Islet precursor cell (in vitro differentiated cells): ENCODE results near the gene COL4A4.

Source experiments
- DNase-seq: peaks from one replicate; pipeline ENCODE4 v3.0.0-alpha.2; 2018

COL4A4 gene

GRCh38 chr2:227160164-227160563 lies 3.8 kb downstream of the COL4A4 start:
- DNase-seq, result no peak

DNA sequence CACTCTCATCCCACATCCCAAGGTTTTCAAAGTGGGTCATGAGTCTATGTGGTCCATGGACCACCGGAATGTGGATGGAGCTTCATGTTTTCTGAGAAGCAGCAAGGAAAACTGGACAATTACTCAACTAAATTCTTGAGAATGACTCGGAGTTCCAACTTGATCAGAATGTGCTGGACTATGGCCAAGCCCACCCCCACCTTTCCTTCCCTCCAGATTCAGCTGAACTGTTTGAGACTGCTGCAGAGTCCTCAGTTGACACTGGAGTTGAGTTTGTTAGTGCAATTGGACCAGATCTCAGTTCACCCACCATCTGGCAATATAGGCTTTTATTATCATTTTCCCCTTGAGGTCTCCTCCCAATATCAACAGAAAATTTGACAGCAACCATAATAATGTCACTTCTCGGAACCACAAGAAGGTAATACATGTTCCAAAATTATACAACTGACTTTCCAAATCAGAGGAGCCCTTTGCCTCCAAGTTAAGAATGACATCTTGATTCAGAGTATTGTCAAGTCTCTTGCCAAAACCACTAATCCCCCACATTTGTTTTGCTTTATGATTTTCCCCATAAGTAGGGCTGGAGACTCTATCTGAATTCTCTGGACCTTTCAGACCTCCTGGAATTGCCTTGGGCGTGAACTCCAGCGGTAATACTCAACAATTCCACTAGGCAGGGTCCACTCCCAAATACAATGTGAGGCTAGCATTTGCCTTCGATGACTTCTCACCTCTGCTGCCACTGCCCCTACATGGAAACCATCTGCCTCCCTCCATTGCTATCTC lies 8.8 kb downstream of the COL4A4 start:
- no peak for DNase-seq

GRCh38 chr2:227153758-227154486 lies 10.1 kb downstream of the COL4A4 start:
- no peak for DNase-seq

DNA sequence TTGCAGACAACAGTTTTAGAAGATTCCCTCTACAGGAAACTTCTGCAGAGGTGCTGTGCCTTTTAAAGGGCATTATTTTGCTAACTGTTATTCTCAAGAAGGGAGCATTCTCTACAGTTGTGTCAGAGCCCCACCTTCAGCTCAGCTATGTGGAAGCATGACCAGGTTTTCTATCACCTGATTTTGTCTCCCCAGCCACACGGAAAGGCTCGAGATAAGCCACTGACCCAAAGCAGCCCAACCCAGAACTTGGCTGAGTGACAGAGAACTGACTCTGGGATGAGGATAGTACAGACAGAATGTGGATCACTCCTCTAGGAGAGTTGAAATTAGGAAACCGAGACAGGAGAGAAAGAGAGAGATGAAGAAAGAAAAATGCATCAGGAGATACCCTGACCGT lies 10.7 kb downstream of the COL4A4 start:
- DNase-seq, result no peak

DNA sequence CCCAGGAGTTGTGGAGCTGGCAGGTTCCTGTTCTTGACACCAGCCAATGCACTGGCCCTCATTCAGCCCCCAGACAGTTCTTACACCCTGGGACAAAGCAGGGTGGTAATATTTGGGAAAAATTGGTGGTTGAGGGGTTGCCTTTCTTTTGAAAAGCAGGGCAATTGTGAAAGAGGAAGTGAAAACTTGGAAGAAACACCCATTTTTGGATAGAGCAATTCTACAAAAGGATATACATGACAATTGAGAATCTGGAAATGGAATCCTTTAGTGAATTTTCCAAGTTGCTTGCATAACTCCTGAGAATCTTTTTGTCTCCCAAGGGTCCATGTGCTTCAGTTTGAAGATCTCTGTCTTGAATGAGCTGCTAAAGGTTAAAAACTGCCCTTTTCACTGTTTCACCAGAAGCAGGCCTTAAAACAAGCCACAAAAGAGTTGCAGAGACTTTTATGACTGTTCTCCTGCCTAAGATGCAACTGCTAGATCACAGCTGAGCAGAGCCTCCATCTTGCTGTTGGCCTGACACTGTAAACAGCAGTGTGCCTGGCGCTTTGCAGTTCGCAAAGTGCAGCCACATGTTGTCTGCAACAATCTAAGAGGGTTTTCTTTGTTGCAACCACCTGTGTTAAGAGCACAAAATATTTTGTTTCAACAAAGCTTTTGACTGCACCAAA lies 11.8 kb downstream of the COL4A4 start:
- no peak for DNase-seq

DNA sequence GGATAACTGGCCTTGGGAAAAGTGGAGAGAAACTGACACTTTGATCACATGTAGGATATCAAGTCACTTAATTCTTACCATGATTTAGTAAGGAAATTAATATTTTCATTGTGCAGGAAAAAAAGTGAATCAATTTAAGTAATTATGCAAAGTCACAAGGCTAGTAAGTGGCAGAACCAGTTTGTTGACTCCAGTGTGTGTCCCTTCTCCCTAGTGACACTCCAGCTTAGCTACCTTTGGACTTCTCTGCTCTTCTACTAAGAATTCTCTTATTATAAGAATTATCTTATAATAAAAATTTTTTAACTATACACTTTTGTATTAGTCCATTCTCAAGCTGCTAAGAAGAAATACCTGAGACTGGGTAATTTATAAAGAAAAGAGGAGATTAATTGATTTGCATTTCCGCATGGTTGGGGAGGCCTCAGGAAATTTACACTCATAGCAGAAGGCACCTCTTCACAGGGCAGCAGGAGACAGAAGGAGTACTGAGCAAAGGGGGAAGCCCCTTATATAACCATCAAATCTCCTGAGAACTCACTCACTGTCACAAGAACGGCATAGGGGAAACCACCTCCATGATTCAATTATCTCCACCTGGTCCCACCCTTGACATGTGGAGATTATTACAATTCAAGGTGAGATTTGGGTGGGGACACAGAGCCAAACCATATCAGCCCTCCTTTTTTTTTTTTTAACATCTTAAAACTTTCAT lies 13.6 kb downstream of the COL4A4 start:
- no peak for DNase-seq

- DNase-seq, result no peak
Measured at GRCh38 chr2:227148106-227148505, 15.9 kb downstream of the COL4A4 start.

GRCh38 chr2:227147023-227147422 lies 17.0 kb downstream of the COL4A4 start:
- no peak for DNase-seq

DNA sequence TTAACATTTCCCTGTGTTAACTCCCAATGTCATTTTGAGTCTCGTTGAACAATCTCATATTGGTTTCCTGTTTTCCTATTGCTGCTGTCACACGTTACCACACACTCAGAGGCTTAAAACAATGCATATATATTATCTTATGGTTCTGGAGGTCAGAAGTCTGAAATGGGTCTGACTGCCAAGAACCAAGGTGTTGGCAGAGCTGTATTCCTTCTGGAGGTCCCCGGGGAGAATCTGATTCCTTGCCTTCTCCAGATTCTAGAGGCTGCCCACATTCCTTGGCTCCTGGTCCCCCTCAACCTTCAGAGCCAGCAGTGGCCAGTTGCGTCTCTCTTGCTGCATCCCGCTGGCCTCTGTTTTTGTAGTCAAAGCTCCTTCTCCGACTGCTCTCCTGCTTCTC lies 17.5 kb downstream of the COL4A4 start:
- no peak for DNase-seq

- no peak for DNase-seq
Measured at GRCh38 chr2:227143895-227144294, 20.1 kb downstream of the COL4A4 start.

- DNase-seq, result no peak
Measured at GRCh38 chr2:227141301-227141700, 22.7 kb downstream of the COL4A4 start.

DNA sequence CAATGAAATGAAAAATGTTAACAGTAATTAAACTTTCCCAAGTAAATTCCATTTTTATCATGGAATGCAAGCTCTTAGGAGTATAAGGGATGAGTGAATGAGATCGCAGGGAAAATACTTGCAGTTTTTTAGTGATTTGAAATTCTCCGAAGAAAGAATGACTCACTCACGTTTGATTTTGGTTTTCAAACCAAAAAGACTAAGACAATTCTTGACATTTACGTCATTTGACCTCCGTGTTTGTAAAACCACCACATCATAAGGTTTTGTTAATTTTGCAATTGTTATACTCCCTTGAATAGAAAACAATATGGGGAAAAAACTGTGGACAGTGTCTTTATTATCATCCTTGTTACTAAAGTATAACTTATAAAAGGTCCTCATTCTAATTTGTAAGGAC lies 29.4 kb downstream of the COL4A4 start:
- no peak for DNase-seq

DNA sequence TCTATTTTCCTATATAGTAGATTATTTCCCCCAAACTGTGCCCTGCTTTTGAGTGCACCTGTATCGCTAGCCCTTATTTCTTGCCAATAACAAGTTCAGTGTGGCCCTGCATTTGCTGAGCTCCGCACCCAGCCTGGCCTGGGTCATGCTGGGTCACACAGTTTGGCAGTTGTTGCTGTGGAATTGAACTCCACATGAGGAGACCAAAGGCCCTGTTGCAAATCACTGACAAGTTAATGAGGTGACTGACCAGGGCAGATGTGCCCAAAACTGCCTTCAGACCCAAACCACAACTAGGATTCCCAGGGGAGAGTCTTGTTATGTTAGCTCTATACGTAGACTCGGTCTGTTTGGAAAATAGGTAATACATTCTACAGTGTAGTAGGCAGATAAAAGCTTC lies 31.0 kb downstream of the COL4A4 start:
- DNase-seq, result no peak

DNA sequence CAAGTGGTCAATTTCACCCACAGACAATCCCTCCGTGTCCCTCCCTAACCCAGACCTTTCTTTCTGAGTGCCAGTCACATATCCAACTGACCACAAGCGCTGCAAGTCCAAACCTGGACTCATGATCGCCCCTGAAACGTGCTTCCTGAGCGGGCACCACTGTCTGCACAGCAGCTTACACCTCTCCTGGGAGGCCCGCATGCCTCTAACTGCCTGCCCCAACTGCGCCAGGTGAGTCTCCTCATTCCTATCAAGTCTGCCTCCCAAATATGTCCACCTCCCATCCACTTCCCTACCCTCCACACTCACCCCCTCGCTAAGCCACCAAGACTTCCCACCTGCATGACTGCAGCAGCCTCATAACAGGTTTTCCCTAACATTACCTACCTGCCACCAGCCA lies 33.4 kb downstream of the COL4A4 start:
- no peak for DNase-seq

DNA sequence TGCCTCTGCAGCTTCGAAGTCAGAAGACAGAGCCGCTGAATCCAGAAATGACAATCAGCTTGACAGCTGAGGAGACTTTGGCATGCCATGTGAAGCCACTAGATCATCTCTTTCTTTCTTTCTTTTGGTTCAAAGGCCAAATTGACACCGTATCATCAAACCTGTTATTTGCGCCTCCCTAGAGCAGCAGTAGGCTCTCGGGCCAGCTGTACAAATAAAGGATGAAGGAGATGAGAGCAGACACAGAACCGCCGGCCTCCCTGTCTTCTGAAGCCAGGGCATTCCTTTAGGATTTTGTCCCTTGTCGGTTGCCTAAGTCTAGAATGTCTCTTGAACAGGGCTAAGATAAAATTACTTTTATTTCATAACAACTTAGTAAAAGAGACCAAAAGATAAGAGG lies 36.8 kb downstream of the COL4A4 start:
- DNase-seq, result no peak

- peak; percentile 83 for DNase-seq
Measured at GRCh38 chr2:227125506-227125905, 38.5 kb downstream of the COL4A4 start.

DNA sequence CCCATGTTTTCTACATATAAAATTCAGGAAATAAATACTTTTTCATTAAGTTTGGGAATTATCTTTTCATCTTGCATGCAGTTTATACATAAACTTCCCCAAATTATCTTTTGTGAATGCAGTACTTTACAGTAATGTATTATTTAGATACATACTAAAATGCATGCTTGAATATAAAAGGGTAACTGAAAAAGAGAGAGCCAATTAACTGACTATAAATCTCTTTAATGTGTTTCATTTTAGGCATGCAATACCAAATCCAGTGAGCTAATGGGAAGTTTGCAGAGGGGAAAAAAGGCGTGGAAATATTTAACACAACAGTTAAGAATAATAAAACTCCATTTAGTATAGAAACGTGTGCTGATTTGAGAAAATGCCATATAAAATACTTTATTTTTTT lies 39.2 kb downstream of the COL4A4 start:
- DNase-seq, result no peak

- DNase-seq, result no peak
Measured at GRCh38 chr2:227123697-227124096, 40.3 kb downstream of the COL4A4 start.

- DNase-seq, result peak; percentile 55
Measured at GRCh38 chr2:227118353-227118752, 45.7 kb downstream of the COL4A4 start.

DNA sequence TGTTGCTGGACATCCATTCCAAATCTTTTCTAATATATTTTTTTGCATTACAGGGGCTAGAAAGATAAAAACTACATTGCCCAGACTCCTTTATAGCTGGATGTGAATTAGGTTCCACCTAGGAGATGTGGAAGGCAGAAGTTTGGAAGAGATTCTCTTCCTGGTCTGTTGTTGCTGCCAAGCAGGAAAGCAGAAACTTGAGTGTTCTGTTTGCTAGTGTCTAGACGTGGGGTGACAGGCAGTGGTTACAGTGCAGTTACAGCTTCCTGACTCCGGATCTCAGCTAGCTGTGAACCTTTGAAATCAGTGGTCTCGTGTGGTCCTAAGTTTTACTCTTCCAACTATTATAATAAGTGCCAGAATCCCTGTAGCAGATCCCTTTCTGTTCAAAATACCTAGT lies 46.2 kb downstream of the COL4A4 start:
- DNase-seq, result peak; percentile 67

- no peak for DNase-seq
Measured at GRCh38 chr2:227117027-227117426, 47.0 kb downstream of the COL4A4 start.

GRCh38 chr2:227115761-227116160 lies 48.2 kb downstream of the COL4A4 start:
- DNase-seq, result no peak
